ENCODE results near the gene FAM229B. TPM values are rescaled to one million over a fixed set of nuclear protein-coding genes. Genes with fewer than 3 reads are reported as not detected.

The FAM229B gene
- total and polyA plus RNA-seq, 12 donors, result 6.5 to 55.1 (median 27.2) TPM

DNA sequence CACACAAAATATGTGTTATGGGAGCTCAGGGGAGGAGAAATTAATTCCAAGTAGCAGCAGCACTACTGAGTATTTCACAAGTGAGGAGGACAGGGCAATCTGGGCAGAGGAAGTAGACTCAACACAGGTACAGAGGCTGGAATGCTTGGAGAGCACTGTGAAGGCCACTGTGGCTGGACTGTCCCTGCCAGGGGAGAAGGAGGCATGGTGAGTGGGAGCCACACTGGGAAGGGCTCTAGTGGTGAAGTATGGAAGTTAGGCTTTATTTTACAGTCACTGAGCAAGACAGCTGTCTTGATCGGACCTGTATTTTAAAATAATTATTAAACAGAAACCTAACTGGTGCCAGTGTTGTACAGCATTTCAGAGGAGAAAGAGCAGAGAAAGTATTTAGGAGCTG, 28.8 kb downstream of the FAM229B start:
- Histone ChIP-seq H3K36me3 (replicated peaks in 1 of 2) (no peaks in the 10 kb centered on the region), H3K27me3 (no peaks in the 10 kb centered on the region), H3K27ac (no peak overlapping the region), H3K4me1 (replicated peaks in 1 of 2) (no peaks in the 10 kb centered on the region), H3K4me3 (no peak overlapping the region), H3K9me3 (replicated peaks in 1 of 3) (no peaks in the 10 kb centered on the region)
- DNase-seq, result no peak
- TF ChIP-seq, protein P1, sequence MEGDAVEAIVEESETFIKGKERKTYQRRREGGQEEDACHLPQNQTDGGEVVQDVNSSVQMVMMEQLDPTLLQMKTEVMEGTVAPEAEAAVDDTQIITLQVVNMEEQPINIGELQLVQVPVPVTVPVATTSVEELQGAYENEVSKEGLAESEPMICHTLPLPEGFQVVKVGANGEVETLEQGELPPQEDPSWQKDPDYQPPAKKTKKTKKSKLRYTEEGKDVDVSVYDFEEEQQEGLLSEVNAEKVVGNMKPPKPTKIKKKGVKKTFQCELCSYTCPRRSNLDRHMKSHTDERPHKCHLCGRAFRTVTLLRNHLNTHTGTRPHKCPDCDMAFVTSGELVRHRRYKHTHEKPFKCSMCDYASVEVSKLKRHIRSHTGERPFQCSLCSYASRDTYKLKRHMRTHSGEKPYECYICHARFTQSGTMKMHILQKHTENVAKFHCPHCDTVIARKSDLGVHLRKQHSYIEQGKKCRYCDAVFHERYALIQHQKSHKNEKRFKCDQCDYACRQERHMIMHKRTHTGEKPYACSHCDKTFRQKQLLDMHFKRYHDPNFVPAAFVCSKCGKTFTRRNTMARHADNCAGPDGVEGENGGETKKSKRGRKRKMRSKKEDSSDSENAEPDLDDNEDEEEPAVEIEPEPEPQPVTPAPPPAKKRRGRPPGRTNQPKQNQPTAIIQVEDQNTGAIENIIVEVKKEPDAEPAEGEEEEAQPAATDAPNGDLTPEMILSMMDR (IDR thresholded peaks at IDR 0.05), result no peak
- TF ChIP-seq POLR2A (IDR thresholded peaks at IDR 0.05), result no peak
- intact Hi-C loops (cut with DNase I), result no loop called here
- WGBS, 4 donors, result 86 to 95% (median 90%) methylated on average over 1 of the region's 1 CpG

GRCh38 chr6:112117554-112117953, 30.2 kb downstream of the FAM229B start:
- TF ChIP-seq POLR2A (IDR thresholded peaks at IDR 0.05), result no peak
- TF ChIP-seq, protein P1 (IDR thresholded peaks at IDR 0.05), result no peak
- no peak overlapping the region for H3K4me3 ChIP-seq
- H3K27me3 ChIP-seq, result no peaks in the 10 kb centered on the region
- no peak for DNase-seq
- H3K9me3 ChIP-seq (replicated peaks in 1 of 3), result no peaks in the 10 kb centered on the region
- no peak overlapping the region for H3K27ac ChIP-seq
- H3K4me1 ChIP-seq (replicated peaks in 1 of 2), result no peaks in the 10 kb centered on the region
- intact Hi-C loops (cut with DNase I), result no loop called here
- H3K36me3 ChIP-seq (replicated peaks in 1 of 2), result no peaks in the 10 kb centered on the region
- WGBS, 4 donors, result 41 to 60% (median 52%) methylated on average over 1 of the region's 1 CpG

DNA sequence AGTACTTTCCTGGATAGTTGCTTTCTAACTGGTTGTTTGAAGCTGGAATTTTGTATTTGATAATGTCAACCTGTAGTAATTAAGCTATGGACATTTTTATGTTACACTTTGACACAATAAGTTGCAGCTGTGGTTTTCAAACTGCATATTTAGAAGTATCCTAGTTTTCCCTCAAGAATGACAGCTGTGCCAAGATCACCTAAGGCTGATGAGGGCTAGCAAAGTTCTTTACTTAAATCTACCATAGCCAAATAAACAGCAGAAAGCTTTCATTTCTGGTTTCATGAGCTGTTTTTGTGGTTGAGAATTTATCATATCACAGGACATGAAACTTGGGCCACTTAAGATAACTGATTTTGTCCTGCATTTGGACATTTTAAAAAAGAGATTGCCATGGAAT, 30.6 kb downstream of the FAM229B start:
- H3K9me3 ChIP-seq (replicated peaks in 1 of 3), result no peaks in the 10 kb centered on the region
- no peak for DNase-seq
- no peaks in the 10 kb centered on the region for H3K4me1 ChIP-seq (replicated peaks in 1 of 2)
- TF ChIP-seq, protein P1 (IDR thresholded peaks at IDR 0.05), result no peak
- no peak for TF ChIP-seq POLR2A (IDR thresholded peaks at IDR 0.05)
- no peaks in the 10 kb centered on the region for H3K27me3 ChIP-seq
- H3K4me3 ChIP-seq, result no peak overlapping the region
- intact Hi-C loops (cut with DNase I), result no loop called here
- no peaks in the 10 kb centered on the region for H3K36me3 ChIP-seq (replicated peaks in 1 of 2)
- H3K27ac ChIP-seq, result no peak overlapping the region

- intact Hi-C loops (cut with DNase I), result no loop called here
- H3K27me3 ChIP-seq, result no peaks in the 10 kb centered on the region
- no peak overlapping the region for H3K4me3 ChIP-seq
- no peaks in the 10 kb centered on the region for H3K9me3 ChIP-seq (replicated peaks in 1 of 3)
- 78 to 87% (median 81%) methylated on average over 2 of the region's 2 CpGs for WGBS, 4 donors
- no peaks in the 10 kb centered on the region for H3K4me1 ChIP-seq (replicated peaks in 1 of 2)
- no peaks in the 10 kb centered on the region for H3K36me3 ChIP-seq (replicated peaks in 1 of 2)
- no peak overlapping the region for H3K27ac ChIP-seq
- TF ChIP-seq POLR2A (IDR thresholded peaks at IDR 0.05), result no peak
- TF ChIP-seq, protein P1 (IDR thresholded peaks at IDR 0.05), result no peak
- no peak for DNase-seq
Measured at GRCh38 chr6:112122756-112123155, 35.4 kb downstream of the FAM229B start.
